SK-N-SH (cell line): Measurements from ENCODE around the gene BCO2.

Experiments
- EP300 ChIP-seq, 2 experiments: IDR thresholded peaks; 2 replicates each; pipeline versions ENCODE4 v1.4.0 to v1.6.1; 2012; ENCODE audit warnings: borderline replicate concordance in 1 of 2, low read depth in 1 of 2, low read length in 1 of 2
- GABPA ChIP-seq: IDR thresholded peaks from 2 replicates; pipeline ENCODE4 v1.4.0; 2012; ENCODE audit warnings: low read depth, mild to moderate bottlenecking
- POLR2AphosphoS5 ChIP-seq: IDR thresholded peaks from 2 replicates; pipeline ENCODE4 v1.6.1; 2012; ENCODE audit warnings: low read depth, low read length
- RAD21 ChIP-seq: IDR thresholded peaks from 2 replicates; pipeline ENCODE4 v1.6.1; 2012; ENCODE audit warnings: mild to moderate bottlenecking, low read length
- RXRA ChIP-seq: IDR thresholded peaks from 2 replicates; pipeline ENCODE4 v1.4.0; 2012; ENCODE audit warnings: low read depth, mild to moderate bottlenecking, borderline replicate concordance
- TAF1 ChIP-seq: IDR thresholded peaks from 2 replicates; pipeline ENCODE4 v1.6.1; 2012; ENCODE audit warnings: low read depth, mild to moderate bottlenecking, low read length, moderate library complexity, borderline replicate concordance
- YY1 ChIP-seq: IDR thresholded peaks from 2 replicates; pipeline ENCODE4 v1.4.0; 2012; ENCODE audit warnings: low read depth, mild to moderate bottlenecking
- TF ChIP-seq, protein P1 (sequence below): fragments of 200-600 bp; sonication (generic); IDR thresholded peaks from 2 replicates; pipeline ENCODE4 v1.6.1; 2017; ENCODE audit warnings: antibody characterized with exemption, mild to moderate bottlenecking, moderate library complexity
- TF ChIP-seq, protein P2 (sequence below): fragments of 150-350 bp; IDR thresholded peaks from 2 replicates; pipeline ENCODE4 v1.6.1; 2017; ENCODE audit warnings: antibody characterized with exemption, low read length, low read depth, borderline replicate concordance
- TF ChIP-seq, protein P3 (sequence below): IDR thresholded peaks from 2 replicates; pipeline ENCODE4 v1.6.1; 2012; ENCODE audit warnings: mild to moderate bottlenecking, low read depth, low read length, moderate library complexity

DNA sequence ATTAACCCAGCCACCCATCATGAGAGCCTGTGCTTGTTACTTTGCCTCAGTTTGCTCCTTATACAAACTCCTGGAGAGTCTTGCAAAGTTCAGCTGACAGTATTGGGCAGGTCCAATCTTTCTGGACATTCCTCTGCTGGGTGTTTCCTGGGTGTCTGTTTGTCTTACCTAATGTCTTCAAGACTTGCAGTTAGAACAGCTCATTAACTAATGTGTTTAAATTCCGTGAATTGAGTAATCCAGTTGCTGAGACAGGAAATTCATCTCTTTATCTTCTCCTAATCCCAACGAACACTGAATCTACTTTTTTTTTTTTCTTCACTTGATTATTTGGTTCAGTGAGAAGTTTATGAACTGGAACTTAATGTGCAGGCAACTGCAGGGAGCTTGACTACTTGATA lies 20.6 kb downstream of the BCO2 start:
- TF ChIP-seq, protein P1, sequence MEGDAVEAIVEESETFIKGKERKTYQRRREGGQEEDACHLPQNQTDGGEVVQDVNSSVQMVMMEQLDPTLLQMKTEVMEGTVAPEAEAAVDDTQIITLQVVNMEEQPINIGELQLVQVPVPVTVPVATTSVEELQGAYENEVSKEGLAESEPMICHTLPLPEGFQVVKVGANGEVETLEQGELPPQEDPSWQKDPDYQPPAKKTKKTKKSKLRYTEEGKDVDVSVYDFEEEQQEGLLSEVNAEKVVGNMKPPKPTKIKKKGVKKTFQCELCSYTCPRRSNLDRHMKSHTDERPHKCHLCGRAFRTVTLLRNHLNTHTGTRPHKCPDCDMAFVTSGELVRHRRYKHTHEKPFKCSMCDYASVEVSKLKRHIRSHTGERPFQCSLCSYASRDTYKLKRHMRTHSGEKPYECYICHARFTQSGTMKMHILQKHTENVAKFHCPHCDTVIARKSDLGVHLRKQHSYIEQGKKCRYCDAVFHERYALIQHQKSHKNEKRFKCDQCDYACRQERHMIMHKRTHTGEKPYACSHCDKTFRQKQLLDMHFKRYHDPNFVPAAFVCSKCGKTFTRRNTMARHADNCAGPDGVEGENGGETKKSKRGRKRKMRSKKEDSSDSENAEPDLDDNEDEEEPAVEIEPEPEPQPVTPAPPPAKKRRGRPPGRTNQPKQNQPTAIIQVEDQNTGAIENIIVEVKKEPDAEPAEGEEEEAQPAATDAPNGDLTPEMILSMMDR, result no peak
- TF ChIP-seq POLR2AphosphoS5 (no peak), RXRA (no peak), EP300 (IDR thresholded peaks at IDR 0.05; ENCODE audit: borderline replicate concordance in 1 of 2, low read depth in 1 of 2, low read length in 1 of 2) (no peak), GABPA (no peak), TAF1 (no peak), YY1 (no peak), RAD21 (no peak)
- TF ChIP-seq, protein P2, sequence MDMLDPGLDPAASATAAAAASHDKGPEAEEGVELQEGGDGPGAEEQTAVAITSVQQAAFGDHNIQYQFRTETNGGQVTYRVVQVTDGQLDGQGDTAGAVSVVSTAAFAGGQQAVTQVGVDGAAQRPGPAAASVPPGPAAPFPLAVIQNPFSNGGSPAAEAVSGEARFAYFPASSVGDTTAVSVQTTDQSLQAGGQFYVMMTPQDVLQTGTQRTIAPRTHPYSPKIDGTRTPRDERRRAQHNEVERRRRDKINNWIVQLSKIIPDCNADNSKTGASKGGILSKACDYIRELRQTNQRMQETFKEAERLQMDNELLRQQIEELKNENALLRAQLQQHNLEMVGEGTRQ, result no peak
- TF ChIP-seq, protein P3, sequence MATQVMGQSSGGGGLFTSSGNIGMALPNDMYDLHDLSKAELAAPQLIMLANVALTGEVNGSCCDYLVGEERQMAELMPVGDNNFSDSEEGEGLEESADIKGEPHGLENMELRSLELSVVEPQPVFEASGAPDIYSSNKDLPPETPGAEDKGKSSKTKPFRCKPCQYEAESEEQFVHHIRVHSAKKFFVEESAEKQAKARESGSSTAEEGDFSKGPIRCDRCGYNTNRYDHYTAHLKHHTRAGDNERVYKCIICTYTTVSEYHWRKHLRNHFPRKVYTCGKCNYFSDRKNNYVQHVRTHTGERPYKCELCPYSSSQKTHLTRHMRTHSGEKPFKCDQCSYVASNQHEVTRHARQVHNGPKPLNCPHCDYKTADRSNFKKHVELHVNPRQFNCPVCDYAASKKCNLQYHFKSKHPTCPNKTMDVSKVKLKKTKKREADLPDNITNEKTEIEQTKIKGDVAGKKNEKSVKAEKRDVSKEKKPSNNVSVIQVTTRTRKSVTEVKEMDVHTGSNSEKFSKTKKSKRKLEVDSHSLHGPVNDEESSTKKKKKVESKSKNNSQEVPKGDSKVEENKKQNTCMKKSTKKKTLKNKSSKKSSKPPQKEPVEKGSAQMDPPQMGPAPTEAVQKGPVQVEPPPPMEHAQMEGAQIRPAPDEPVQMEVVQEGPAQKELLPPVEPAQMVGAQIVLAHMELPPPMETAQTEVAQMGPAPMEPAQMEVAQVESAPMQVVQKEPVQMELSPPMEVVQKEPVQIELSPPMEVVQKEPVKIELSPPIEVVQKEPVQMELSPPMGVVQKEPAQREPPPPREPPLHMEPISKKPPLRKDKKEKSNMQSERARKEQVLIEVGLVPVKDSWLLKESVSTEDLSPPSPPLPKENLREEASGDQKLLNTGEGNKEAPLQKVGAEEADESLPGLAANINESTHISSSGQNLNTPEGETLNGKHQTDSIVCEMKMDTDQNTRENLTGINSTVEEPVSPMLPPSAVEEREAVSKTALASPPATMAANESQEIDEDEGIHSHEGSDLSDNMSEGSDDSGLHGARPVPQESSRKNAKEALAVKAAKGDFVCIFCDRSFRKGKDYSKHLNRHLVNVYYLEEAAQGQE, result no peak
